ENCODE data around the gene TMED5. TPM values are rescaled to one million over a fixed set of nuclear protein-coding genes. Genes with fewer than 3 reads are reported as not detected.

TMED5 gene
- total RNA-seq, 1 experiment from 2014 or later: 32.6 TPM

DNA sequence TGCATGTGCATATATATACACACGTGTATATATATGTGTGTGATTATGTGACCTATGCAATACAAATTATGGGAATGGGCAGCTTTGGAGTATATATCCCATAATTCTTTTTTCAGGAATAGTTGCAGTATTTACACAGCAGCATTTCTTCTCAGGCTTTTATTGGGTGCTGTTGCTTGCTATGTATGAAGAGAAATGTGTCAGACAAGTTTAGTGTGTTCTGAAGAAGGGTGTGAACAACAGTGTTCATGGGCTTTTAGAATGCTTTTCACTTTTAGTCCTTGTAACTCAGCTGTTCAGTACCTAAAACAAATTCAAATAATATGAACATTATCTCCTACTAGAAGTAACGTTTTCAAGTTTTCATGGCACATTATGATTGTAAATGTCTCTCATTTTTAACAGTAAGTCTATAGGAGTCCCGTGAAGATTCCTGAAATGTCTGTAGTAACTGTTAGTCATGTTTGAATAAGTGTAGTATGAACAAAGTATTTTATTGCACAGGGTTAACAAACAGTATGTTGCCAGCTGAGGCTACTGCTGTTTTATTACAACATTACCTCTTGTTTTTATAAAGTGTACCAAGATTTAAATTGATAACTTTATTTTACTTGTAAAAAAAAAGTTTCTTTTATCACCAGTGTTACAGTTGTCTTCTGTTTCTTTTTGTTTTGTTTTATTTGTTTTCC is 42.5 kb downstream of the TMED5 start:
- Histone ChIP-seq H3K79me2 (ENCODE audit: insufficient read depth, low read length) (0 out of 2 replicates have a peak, but pooled peaks cover 6% of the 10 kb centered on the region), H3K9me2 (ENCODE audit: insufficient read depth) (no peaks in the 10 kb centered on the region), H3K27ac (ENCODE audit: low read depth, low read length) (no peak overlapping the region), H3K27me3 (ENCODE audit: insufficient read depth, low read length) (no peaks in the 10 kb centered on the region), H4K20me1 (ENCODE audit: insufficient read depth) (no peaks in the 10 kb centered on the region), H3K4me3 (replicated peaks in 1 of 2; ENCODE audit: low read depth in 1 of 2, low read length in 2 of 2) (no peak overlapping the region), H3K36me3 (ENCODE audit: control insufficient read depth in 1 of 2, insufficient read depth in 2 of 2, low read length in 2 of 2) (peaks cover 21 to 28% of the 10 kb centered on the region in 2 experiments; a peak in 3 of 4 replicates), H3K9ac (ENCODE audit: low read length) (no peak overlapping the region), H2AFZ (ENCODE audit: low read depth, low read length, poor library complexity, severe bottlenecking) (no peak overlapping the region), H3K4me2 (ENCODE audit: low read length) (no peak overlapping the region), H3K9me3 (ENCODE audit: control insufficient read depth in 1 of 2, insufficient read depth in 1 of 2, low read depth in 1 of 2, low read length in 2 of 2) (no peaks in the 10 kb centered on the region), H3K4me1 (ENCODE audit: control insufficient read depth in 1 of 2, insufficient read depth in 2 of 2, low read length in 2 of 2) (no peaks in the 10 kb centered on the region)
- intact Hi-C loops (cut with micrococcal nuclease): no loop called here
- no peak for DNase-seq (ENCODE audit: low read depth, low spot score)
- BruUV-seq (replicated peaks): no TSS peak
- TF ChIP-seq SRF (IDR thresholded peaks at IDR 0.05; ENCODE audit: low read depth): no peak
- CTCF ChIA-PET: no interaction called here
- RAD21 ChIA-PET (ENCODE audit: low non-redundant PET in 1 of 2, low total read pairs in 2 of 2, uncharacterized antibody in 2 of 2, unreplicated experiment in 2 of 2): no interaction called here
- POLR2A ChIA-PET: no interaction called here
- no peak for ATAC-seq

DNA sequence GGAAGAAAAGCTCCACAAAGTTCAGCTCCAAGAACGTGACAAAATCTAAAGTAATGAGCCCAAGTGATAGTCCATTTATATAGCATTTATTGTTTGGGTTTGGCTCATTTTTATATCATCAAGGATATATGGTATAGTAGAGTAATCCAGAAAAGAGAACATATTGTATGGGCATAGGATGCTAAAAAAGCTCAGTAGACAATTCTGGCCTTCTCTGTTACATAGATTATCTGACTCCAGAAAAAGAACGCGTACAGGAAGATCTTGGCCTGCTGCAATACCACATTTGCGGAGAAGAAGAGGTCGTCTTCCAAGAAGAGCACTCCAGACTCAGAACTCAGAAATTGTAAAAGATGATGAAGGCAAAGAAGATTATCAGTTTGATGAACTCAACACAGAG is 43.8 kb downstream of the TMED5 start:
- Histone ChIP-seq H3K79me2 (ENCODE audit: insufficient read depth, low read length) (no peaks in the 10 kb centered on the region), H3K4me3 (replicated peaks in 1 of 2; ENCODE audit: low read depth in 1 of 2, low read length in 2 of 2) (no peak overlapping the region), H3K36me3 (ENCODE audit: control insufficient read depth in 1 of 2, insufficient read depth in 2 of 2, low read length in 2 of 2) (peaks cover 18 to 28% of the 10 kb centered on the region in 2 experiments; a peak in 3 of 4 replicates), H3K4me2 (ENCODE audit: low read length) (no peak overlapping the region), H3K27me3 (ENCODE audit: insufficient read depth, low read length) (no peaks in the 10 kb centered on the region), H3K27ac (ENCODE audit: low read depth, low read length) (no peak overlapping the region), H3K9me2 (ENCODE audit: insufficient read depth) (no peaks in the 10 kb centered on the region), H2AFZ (ENCODE audit: low read depth, low read length, poor library complexity, severe bottlenecking) (no peak overlapping the region), H3K4me1 (ENCODE audit: control insufficient read depth in 1 of 2, insufficient read depth in 2 of 2, low read length in 2 of 2) (no peaks in the 10 kb centered on the region), H4K20me1 (ENCODE audit: insufficient read depth) (no peaks in the 10 kb centered on the region), H3K9me3 (ENCODE audit: control insufficient read depth in 1 of 2, insufficient read depth in 1 of 2, low read depth in 1 of 2, low read length in 2 of 2) (no peaks in the 10 kb centered on the region), H3K9ac (ENCODE audit: low read length) (no peak overlapping the region)
- BruUV-seq (replicated peaks): no TSS peak
- no peak for ATAC-seq
- intact Hi-C loops (cut with micrococcal nuclease): no loop called here
- CTCF ChIA-PET: interaction anchor here (1.6 kb wide), 1 partner anchor 168 kb away, joined by 3 read pairs; no protein-coding TSS in a partner anchor
- RAD21 ChIA-PET (ENCODE audit: low non-redundant PET in 1 of 2, low total read pairs in 2 of 2, uncharacterized antibody in 2 of 2, unreplicated experiment in 2 of 2): no interaction called here
- DNase-seq (ENCODE audit: low read depth, low spot score): no peak
- POLR2A ChIA-PET: no interaction called here
- no peak for TF ChIP-seq EZH2 (IDR thresholded peaks at IDR 0.05)
- TF ChIP-seq ELF1 (IDR thresholded peaks at IDR 0.05; ENCODE audit: borderline replicate concordance, low read depth): no peak
- no peak for TF ChIP-seq JUND (IDR thresholded peaks at IDR 0.05)
- no peak for TF ChIP-seq SIN3A (IDR thresholded peaks at IDR 0.05; ENCODE audit: low read depth)
- TF ChIP-seq TCF7L2 (IDR thresholded peaks at IDR 0.05; ENCODE audit: borderline replicate concordance, extremely low read depth, insufficient read depth, insufficient read length): no peak
- TF ChIP-seq, protein P1, sequence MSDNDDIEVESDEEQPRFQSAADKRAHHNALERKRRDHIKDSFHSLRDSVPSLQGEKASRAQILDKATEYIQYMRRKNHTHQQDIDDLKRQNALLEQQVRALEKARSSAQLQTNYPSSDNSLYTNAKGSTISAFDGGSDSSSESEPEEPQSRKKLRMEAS (IDR thresholded peaks at IDR 0.05): no peak
- TF ChIP-seq EZH2phosphoT487 (IDR thresholded peaks at IDR 0.05; ENCODE audit: borderline replicate concordance): no peak
- TF ChIP-seq, protein P2, sequence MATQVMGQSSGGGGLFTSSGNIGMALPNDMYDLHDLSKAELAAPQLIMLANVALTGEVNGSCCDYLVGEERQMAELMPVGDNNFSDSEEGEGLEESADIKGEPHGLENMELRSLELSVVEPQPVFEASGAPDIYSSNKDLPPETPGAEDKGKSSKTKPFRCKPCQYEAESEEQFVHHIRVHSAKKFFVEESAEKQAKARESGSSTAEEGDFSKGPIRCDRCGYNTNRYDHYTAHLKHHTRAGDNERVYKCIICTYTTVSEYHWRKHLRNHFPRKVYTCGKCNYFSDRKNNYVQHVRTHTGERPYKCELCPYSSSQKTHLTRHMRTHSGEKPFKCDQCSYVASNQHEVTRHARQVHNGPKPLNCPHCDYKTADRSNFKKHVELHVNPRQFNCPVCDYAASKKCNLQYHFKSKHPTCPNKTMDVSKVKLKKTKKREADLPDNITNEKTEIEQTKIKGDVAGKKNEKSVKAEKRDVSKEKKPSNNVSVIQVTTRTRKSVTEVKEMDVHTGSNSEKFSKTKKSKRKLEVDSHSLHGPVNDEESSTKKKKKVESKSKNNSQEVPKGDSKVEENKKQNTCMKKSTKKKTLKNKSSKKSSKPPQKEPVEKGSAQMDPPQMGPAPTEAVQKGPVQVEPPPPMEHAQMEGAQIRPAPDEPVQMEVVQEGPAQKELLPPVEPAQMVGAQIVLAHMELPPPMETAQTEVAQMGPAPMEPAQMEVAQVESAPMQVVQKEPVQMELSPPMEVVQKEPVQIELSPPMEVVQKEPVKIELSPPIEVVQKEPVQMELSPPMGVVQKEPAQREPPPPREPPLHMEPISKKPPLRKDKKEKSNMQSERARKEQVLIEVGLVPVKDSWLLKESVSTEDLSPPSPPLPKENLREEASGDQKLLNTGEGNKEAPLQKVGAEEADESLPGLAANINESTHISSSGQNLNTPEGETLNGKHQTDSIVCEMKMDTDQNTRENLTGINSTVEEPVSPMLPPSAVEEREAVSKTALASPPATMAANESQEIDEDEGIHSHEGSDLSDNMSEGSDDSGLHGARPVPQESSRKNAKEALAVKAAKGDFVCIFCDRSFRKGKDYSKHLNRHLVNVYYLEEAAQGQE (IDR thresholded peaks at IDR 0.05; ENCODE audit: low read depth): no peak
- TF ChIP-seq SP1 (IDR thresholded peaks at IDR 0.05; ENCODE audit: low read depth): no peak
- TF ChIP-seq POLR2AphosphoS5 (IDR thresholded peaks at IDR 0.05; ENCODE audit: low read depth, low read length): no peak
- TF ChIP-seq, protein P3, sequence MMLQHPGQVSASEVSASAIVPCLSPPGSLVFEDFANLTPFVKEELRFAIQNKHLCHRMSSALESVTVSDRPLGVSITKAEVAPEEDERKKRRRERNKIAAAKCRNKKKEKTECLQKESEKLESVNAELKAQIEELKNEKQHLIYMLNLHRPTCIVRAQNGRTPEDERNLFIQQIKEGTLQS (IDR thresholded peaks at IDR 0.05): no peak
- TF ChIP-seq YY1 (IDR thresholded peaks at IDR 0.05; ENCODE audit: extremely low read depth, insufficient replicate concordance, low read depth, low read length): no peak
- TF ChIP-seq ZFX (IDR thresholded peaks at IDR 0.05): no peak
- no peak for TF ChIP-seq FOSL1 (IDR thresholded peaks at IDR 0.05; ENCODE audit: low read depth)
- no peak for TF ChIP-seq SRF (IDR thresholded peaks at IDR 0.05; ENCODE audit: low read depth)
- TF ChIP-seq POLR2A (IDR thresholded peaks at IDR 0.05; ENCODE audit: borderline replicate concordance, extremely low read depth, insufficient read depth, insufficient read length): no peak
- no peak for TF ChIP-seq EGR1 (IDR thresholded peaks at IDR 0.05; ENCODE audit: low read depth)

All from HCT116 (cell line).